Right cardiac atrium (tissue), 5 donors: ENCODE results near the gene ZBTB8OS. TPM values are rescaled to one million over a fixed set of nuclear protein-coding genes. Genes with fewer than 3 reads are reported as not detected.
"Not testable (repeated sequence)": the region's sequence is repeated elsewhere in the genome, so short reads cannot be mapped to it uniquely, and the experiment has no call there.

Experiments used
- ATAC-seq, 2 donors: fragments of 200-7000 bp; cut with Tn5 transposase; one replicate each; pipeline versions ENCODE4 v1.8.0 to v1.9.1; 2020; ENCODE audit warnings: moderate library complexity in 2 of 2, mild to moderate bottlenecking in 1 of 2
- DNase-seq, 3 donors: peaks; one replicate each; pipeline ENCODE4 v3.0.0-alpha.2; 2020
- H3K27ac ChIP-seq: one replicate; pipeline ENCODE4 v1.5.1; 2013; ENCODE audit warnings: mild to moderate bottlenecking, low read length, control low read depth, moderate library complexity
- H3K27me3 ChIP-seq: one replicate; pipeline ENCODE4 v1.6.1; 2013; ENCODE audit not compliant: control insufficient read depth, insufficient read depth
- H3K4me1 ChIP-seq: one replicate; pipeline ENCODE4 v1.6.1; 2013; ENCODE audit warnings: low read length; ENCODE audit not compliant: control insufficient read depth, insufficient read depth
- H3K4me3 ChIP-seq: one replicate; pipeline ENCODE4 v1.5.1; 2013; ENCODE audit warnings: low read length, control low read depth
- H3K9me3 ChIP-seq: one replicate; pipeline ENCODE4 v1.6.1; 2013; ENCODE audit warnings: low read length; ENCODE audit not compliant: control insufficient read depth
- WGBS: extraction: QIAGEN DNeasy Blood & Tissue Kit; methylation state at CpG from one replicate; pipeline ENCODE4 v1.1.7; 2013; 5-methylcytosine and 5-hydroxymethylcytosine counted together
- intact Hi-C, 4 donors: fragments of 100-400 bp; cut with DNase I; formaldehyde crosslinking; loops; one replicate each; pipeline versions ENCODE4 v1.11.0 to v1.14.0; 2022 to 2023
- long read RNA-seq, 4 donors: library from polyadenylated mRNA; unstranded; transcript quantifications; one replicate each; pipeline ENCODE4 v2.0.0, GENCODE V29; 2020 to 2021
- polyA plus RNA-seq: library from polyadenylated mRNA; stranded (reverse); fragments of 200-250 nt; gene quantifications from one replicate; pipeline ENCODE4 v1.2.3, GENCODE V29; 2013
- total RNA-seq, 4 donors: library from RNA; stranded (reverse); fragmentation: NEBNext Ultra II Directional; extraction: Animal tissue kit (Norgen Biotek cat#: 25700); gene quantifications; one replicate each; pipeline ENCODE4 v1.2.1, GENCODE V29; 2021
- donor health status: healthy with polysubstance abuse.
- donor health status: DM: no; HTN: yes; CAD: no.
- donor health status: DM: no; HTN: no; CAD: no.
- donor health status: DM: no; HTN: yes; CAD: no; lungs with severe emphysema.
- donor health status: DM: yes; HTN: yes; CAD: no.

The ZBTB8OS gene
- total RNA-seq (10 to 100 TPM; 28.9 to 35.0 (median 32.7) TPM), polyA plus RNA-seq (50.4 TPM)
- long read RNA-seq, donor 1, transcript ZBTB8OS-208 (7 exons, 1,601 nt) = major isoform, 9 of 20 reads
- long read RNA-seq, donor 1, partial matches to known transcripts = 1 of 20 reads
- long read RNA-seq, donor 1, other reads (novel, unspliced or antisense) = 9 of 20 reads
- long read RNA-seq, donor 2, partial matches to known transcripts = 0 of 9 reads
- long read RNA-seq, donor 2, other reads (novel, unspliced or antisense) = 6 of 9 reads
- long read RNA-seq, donor 3, transcript ZBTB8OS-208 (7 exons, 1,601 nt) = major isoform, 9 of 34 reads
- long read RNA-seq, donor 3, partial matches to known transcripts = 2 of 34 reads
- long read RNA-seq, donor 3, other reads (novel, unspliced or antisense) = 17 of 34 reads
- long read RNA-seq, donor 4, partial matches to known transcripts = 0 of 2 reads
- long read RNA-seq, donor 4, other reads (novel, unspliced or antisense) = 1 of 2 reads

GRCh38 chr1:32650248-32650751 lies at the start of gene ZBTB8OS:
Gene ZBTB8OS (minus strand): TSS chr1:32650550. CDS start chr1:32650529, 21 bp downstream.
- intact Hi-C loops = no loop called here
- peak; percentile 93 to 96 (median 95) for DNase-seq
- under 1% methylated on average over 21 of the region's 21 CpGs for WGBS
- H3K4me1 ChIP-seq = peaks cover 2% of the 10 kb centered on the region
- H3K4me3 ChIP-seq = peak within 1 kb of the TSS; percentile 97
- no peaks in the 10 kb centered on the region for H3K9me3 ChIP-seq
- peak; percentile 94 for ATAC-seq
- H3K27me3 ChIP-seq = no peaks in the 10 kb centered on the region
- peak within 1 kb of the TSS; percentile 99 for H3K27ac ChIP-seq

GRCh38 chr1:32696996-32697395 lies 46.6 kb upstream of the ZBTB8OS start:
- H3K27ac ChIP-seq, H3K27me3 ChIP-seq, intact Hi-C loops, H3K4me3 ChIP-seq, H3K4me1 ChIP-seq, ATAC-seq, DNase-seq, H3K9me3 ChIP-seq: not testable (repeated sequence)
- WGBS = 98% methylated on average over 8 of the region's 8 CpGs

GRCh38 chr1:32696041-32696440 lies 45.7 kb upstream of the ZBTB8OS start:
- Histone ChIP-seq H3K4me3 (no peak overlapping the region), H3K27ac (no peak overlapping the region), H3K27me3 (no peaks in the 10 kb centered on the region), H3K9me3 (no peaks in the 10 kb centered on the region), H3K4me1 (peaks cover 7% of the 10 kb centered on the region)
- no peak for DNase-seq
- peak in 1 of 2 donors; percentile 15 for ATAC-seq
- WGBS = 93% methylated on average over 9 of the region's 9 CpGs
- intact Hi-C loops = no loop called here

- ATAC-seq (peak; percentile 64 to 66), DNase-seq (peak; percentile 83 to 94 (median 91))
- intact Hi-C loops = no loop called here
- H3K4me1 ChIP-seq = peaks cover 7% of the 10 kb centered on the region
- no peaks in the 10 kb centered on the region for H3K9me3 ChIP-seq
- H3K4me3 ChIP-seq = no peak overlapping the region
- H3K27ac ChIP-seq = peak overlapping the region; percentile 63
- no peaks in the 10 kb centered on the region for H3K27me3 ChIP-seq
- WGBS = 39% methylated on average over 17 of the region's 17 CpGs
These were observed 45.0 kb upstream of the ZBTB8OS start for GRCh38 chr1:32695098-32695904.

GRCh38 chr1:32693455-32694174 lies 43.3 kb upstream of the ZBTB8OS start:
- H3K27me3 ChIP-seq = no peaks in the 10 kb centered on the region
- DNase-seq (no peak), ATAC-seq (no peak)
- 90% methylated on average over 6 of the region's 6 CpGs for WGBS
- H3K4me1 ChIP-seq = peaks cover 7% of the 10 kb centered on the region
- no peak overlapping the region for H3K27ac ChIP-seq
- no peaks in the 10 kb centered on the region for H3K9me3 ChIP-seq
- H3K4me3 ChIP-seq = no peak overlapping the region
- intact Hi-C loops = no loop called here

GRCh38 chr1:32686387-32686786 lies 36.0 kb upstream of the ZBTB8OS start:
- 95% methylated on average over 2 of the region's 2 CpGs for WGBS
- ATAC-seq = no peak
- DNase-seq = no peak
- Histone ChIP-seq H3K4me1 (peaks cover 8% of the 10 kb centered on the region), H3K27me3 (no peaks in the 10 kb centered on the region), H3K9me3 (no peaks in the 10 kb centered on the region), H3K4me3 (no peak overlapping the region), H3K27ac (no peak overlapping the region)
- intact Hi-C loops = no loop called here

GRCh38 chr1:32685498-32685897 lies 35.1 kb upstream of the ZBTB8OS start:
- Histone ChIP-seq H3K4me3 (no peak overlapping the region), H3K4me1 (peaks cover 9% of the 10 kb centered on the region), H3K27ac (peak overlapping the region; percentile 67), H3K9me3 (no peaks in the 10 kb centered on the region), H3K27me3 (no peaks in the 10 kb centered on the region)
- intact Hi-C loops = no loop called here
- ATAC-seq (no peak), DNase-seq (no peak)
- WGBS = 63% methylated on average over 2 of the region's 2 CpGs

GRCh38 chr1:32684167-32684811 lies 33.9 kb upstream of the ZBTB8OS start:
- Histone ChIP-seq H3K4me1 (peaks cover 9% of the 10 kb centered on the region), H3K9me3 (no peaks in the 10 kb centered on the region), H3K27me3 (no peaks in the 10 kb centered on the region), H3K27ac (no peak overlapping the region), H3K4me3 (no peak overlapping the region)
- intact Hi-C loops = no loop called here
- ATAC-seq (peak; percentile 66 to 72), DNase-seq (peak in 2 of 3 donors; percentile 54 to 77)
- 34% methylated on average over 2 of the region's 2 CpGs for WGBS

- Histone ChIP-seq H3K27ac (no peak overlapping the region), H3K4me3 (no peak overlapping the region), H3K9me3 (no peaks in the 10 kb centered on the region), H3K4me1 (peaks cover 9% of the 10 kb centered on the region), H3K27me3 (no peaks in the 10 kb centered on the region)
- 79% methylated on average over 3 of the region's 3 CpGs for WGBS
- ATAC-seq (no peak), DNase-seq (no peak)
- intact Hi-C loops = no loop called here
These were observed 33.0 kb upstream of the ZBTB8OS start for GRCh38 chr1:32683397-32683796.

GRCh38 chr1:32681999-32682398 lies 31.6 kb upstream of the ZBTB8OS start:
- WGBS = 71% methylated on average over 3 of the region's 3 CpGs
- H3K9me3 ChIP-seq = no peaks in the 10 kb centered on the region
- H3K4me3 ChIP-seq = no peak overlapping the region
- H3K4me1 ChIP-seq = peaks cover 9% of the 10 kb centered on the region
- no peak for ATAC-seq
- no peak for DNase-seq
- no peak overlapping the region for H3K27ac ChIP-seq
- H3K27me3 ChIP-seq = no peaks in the 10 kb centered on the region
- intact Hi-C loops = no loop called here
